ENCODE results near the gene MOB1A. TPM values are rescaled to one million over a fixed set of nuclear protein-coding genes. Genes with fewer than 3 reads are reported as not detected.

MOB1A gene
- total RNA-seq (100 to 1,000 TPM; 177 to 185 TPM), polyA plus RNA-seq (161 TPM)

DNA sequence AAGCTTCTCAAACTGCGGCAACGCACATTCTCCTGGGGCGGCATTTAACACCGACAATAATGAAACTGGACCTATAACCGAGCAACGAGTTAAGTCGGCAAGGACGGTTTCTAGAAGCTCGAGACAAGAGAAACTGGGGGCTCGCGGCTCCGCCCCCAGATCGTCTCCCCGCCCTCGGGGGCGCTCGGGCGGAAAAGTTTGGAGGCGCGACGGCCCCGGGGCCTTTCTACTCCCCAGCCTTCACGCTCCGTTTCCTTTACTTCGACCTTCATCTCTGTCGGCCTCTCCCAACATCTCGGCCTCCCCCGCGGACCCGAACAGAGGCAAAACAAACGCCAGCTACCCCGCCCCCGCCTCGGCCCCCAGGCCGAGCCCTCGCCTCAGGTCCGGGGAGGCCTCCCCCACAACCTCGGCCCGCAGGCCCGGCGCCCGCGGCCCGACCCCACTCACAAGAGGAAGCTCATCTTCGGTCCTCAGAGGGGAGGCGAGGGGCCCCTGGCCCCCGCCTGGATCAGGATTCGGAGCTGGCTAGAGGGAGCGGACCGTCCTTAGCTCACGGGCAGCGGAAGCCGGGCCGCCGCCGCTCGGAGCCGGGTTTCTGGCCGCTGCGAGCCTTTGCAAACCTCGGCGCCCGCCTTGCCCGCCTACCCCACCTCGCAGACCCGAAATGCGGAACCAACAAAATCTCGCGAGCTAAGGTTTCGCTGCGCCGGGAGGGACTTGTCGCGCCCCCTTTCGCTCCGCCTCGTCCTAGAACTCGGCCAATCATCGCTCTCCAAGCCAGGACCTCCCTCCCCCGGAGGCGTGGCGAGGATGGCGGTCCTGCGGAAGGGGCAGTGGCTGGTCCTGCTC, at the start of gene MOB1A:
Gene MOB1A (minus strand): TSS at position 669 of the 852 bp plus-strand sequence. CDS start 205 bp downstream, at position 464.
- Mint-ChIP-seq H3K9me3 (no peaks in the 10 kb centered on the region), H3K27me3 (no peaks in the 10 kb centered on the region), H3K27ac (peak within 1 kb of the TSS; percentile 94 to 99 (median 95)), H3K4me3 (peak within 1 kb of the TSS; percentile 89 to 99 (median 93)), H3K4me1 (peaks cover 28 to 47% (median 46%) of the 10 kb centered on the region in 3 donors), H3K36me3 (peaks cover 0 to 20% (median 6%) of the 10 kb centered on the region in 3 donors)
- Histone ChIP-seq H3K27me3 (ENCODE audit: insufficient read depth, low read length, poor library complexity, severe bottlenecking) (no peaks in the 10 kb centered on the region), H3K36me3 (ENCODE audit: insufficient read depth, low read length) (peaks cover 4% of the 10 kb centered on the region), H3K4me3 (ENCODE audit: low read length) (peak within 1 kb of the TSS; percentile 88), H3K4me1 (ENCODE audit: insufficient read depth, low read length) (peaks cover 37% of the 10 kb centered on the region), H3K27ac (ENCODE audit: low read depth, low read length) (peak within 1 kb of the TSS; percentile 91), H3K9me3 (ENCODE audit: low read length) (no peaks in the 10 kb centered on the region)
- DNase-seq = peak; percentile 97 to 98 (median 98)
- ChIA-PET POLR2A (interaction anchor here (0.5 to 3.0 kb wide), 19 partner anchors 12 to 441 kb away, joined by 3 to 84 read pairs (median 6); partner anchors contain the start of genes AUP1, BOLA3, HTRA2 and MTHFD2), CTCF (interaction anchor here (0.8 to 5.0 kb wide), 23 partner anchors 9 to 946 kb away, joined by 3 to 59 read pairs (median 4); partner anchors contain the start of genes BOLA3, HTRA2, MTHFD2 and PRADC1)

GRCh38 chr2:74227646-74228045, 49.0 kb upstream of the MOB1A start:
- no peak for DNase-seq
- H3K27me3 Mint-ChIP-seq = no peaks in the 10 kb centered on the region
- no peaks in the 10 kb centered on the region for H3K4me1 Mint-ChIP-seq
- Histone ChIP-seq H3K4me1 (ENCODE audit: insufficient read depth, low read length) (no peaks in the 10 kb centered on the region), H3K27ac (ENCODE audit: low read depth, low read length) (no peak overlapping the region), H3K27me3 (ENCODE audit: insufficient read depth, low read length, poor library complexity, severe bottlenecking) (no peaks in the 10 kb centered on the region), H3K9me3 (ENCODE audit: low read length) (no peaks in the 10 kb centered on the region), H3K36me3 (ENCODE audit: insufficient read depth, low read length) (no peaks in the 10 kb centered on the region), H3K4me3 (ENCODE audit: low read length) (no peak overlapping the region)
- ChIA-PET CTCF (interaction anchor here (0.8 to 1.3 kb wide), 2 partner anchors 22 to 23 kb away, joined by 3 to 5 read pairs; no protein-coding TSS in a partner anchor), POLR2A (no interaction called here)
- no peaks in the 10 kb centered on the region for H3K9me3 Mint-ChIP-seq
- H3K27ac Mint-ChIP-seq = no peak overlapping the region
- H3K4me3 Mint-ChIP-seq = no peak overlapping the region
- peaks cover 0 to 4% (median 2%) of the 10 kb centered on the region in 3 donors for H3K36me3 Mint-ChIP-seq

DNA sequence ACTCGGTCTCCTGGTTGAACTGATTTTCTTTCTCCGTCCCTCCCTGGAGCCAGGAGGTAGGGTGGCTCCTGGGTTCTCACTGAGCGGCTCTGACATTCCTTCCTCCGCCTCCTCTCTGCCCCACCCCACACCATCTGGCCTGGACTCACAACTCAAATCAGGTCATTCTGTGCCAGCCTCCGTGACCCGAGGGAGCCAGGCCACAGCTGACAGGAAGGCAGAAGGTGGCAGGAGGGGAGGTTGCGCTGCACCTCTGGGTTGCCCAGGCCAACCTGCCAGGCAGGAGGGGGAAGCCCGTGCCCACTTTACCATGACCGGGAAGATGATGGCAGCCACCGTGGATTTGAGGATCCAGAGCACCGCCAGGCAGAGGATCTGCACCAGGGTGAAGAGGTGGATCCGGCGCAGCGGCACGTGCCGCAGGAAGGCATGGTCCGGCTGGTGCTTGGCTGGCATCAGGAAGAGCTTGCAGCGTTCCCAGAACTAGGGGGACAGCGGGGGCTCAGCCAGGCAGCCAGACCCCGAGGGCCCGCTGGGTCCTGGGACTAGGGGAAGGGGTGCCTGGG, 48.1 kb upstream of the MOB1A start:
- no peaks in the 10 kb centered on the region for H3K27me3 Mint-ChIP-seq
- no peak overlapping the region for H3K27ac Mint-ChIP-seq
- peaks cover 0 to 6% (median 2%) of the 10 kb centered on the region in 3 donors for H3K36me3 Mint-ChIP-seq
- CTCF ChIA-PET = interaction anchor here (1.0 to 1.3 kb wide), 2 partner anchors 23 kb away, joined by 3 to 5 read pairs; no protein-coding TSS in a partner anchor
- no peak overlapping the region for H3K4me3 Mint-ChIP-seq
- Histone ChIP-seq H3K27me3 (ENCODE audit: insufficient read depth, low read length, poor library complexity, severe bottlenecking) (no peaks in the 10 kb centered on the region), H3K9me3 (ENCODE audit: low read length) (no peaks in the 10 kb centered on the region), H3K36me3 (ENCODE audit: insufficient read depth, low read length) (no peaks in the 10 kb centered on the region), H3K4me3 (ENCODE audit: low read length) (no peak overlapping the region), H3K4me1 (ENCODE audit: insufficient read depth, low read length) (no peaks in the 10 kb centered on the region), H3K27ac (ENCODE audit: low read depth, low read length) (no peak overlapping the region)
- POLR2A ChIA-PET = no interaction called here
- no peaks in the 10 kb centered on the region for H3K9me3 Mint-ChIP-seq
- DNase-seq = no peak
- no peaks in the 10 kb centered on the region for H3K4me1 Mint-ChIP-seq

DNA sequence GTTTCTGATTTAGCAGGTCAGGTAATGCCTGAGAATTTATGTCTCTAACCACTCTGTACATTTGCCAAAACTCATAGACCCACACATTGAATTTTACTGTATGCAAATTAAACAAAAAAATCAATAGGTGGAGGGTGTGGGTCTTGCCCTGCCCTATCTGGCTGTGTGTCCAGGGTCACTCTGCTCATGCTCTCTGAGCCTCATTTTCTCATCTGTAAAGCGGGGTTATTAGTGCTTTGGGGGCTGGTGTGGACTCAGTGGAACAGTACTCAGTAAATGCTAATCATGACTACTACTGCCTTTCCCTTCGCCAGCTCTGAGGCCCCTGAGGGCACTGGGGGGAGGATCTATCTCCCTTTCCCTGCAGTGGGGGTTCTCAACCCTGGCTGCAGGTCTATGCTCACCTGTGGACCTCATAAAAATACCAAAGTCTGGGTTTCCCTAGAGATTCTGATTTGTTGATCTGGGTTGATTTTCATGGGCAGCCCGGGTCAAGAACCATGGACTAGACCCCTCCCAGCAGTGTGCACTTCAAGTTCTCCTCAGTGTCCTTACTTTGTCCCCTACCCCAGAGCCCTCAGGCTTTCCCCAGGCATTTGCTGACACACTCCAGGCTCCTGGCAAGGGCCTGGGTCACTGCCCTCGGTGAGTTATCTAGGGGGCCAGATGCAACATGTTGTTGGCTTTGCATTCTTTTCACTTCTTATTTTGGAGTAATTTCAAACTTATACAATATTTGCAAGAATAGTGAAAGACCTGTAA, 47.2 kb upstream of the MOB1A start:
- peak overlapping the region in 3 of 8 donors; percentile 51 to 65 (median 58) for H3K27ac Mint-ChIP-seq
- H3K9me3 ChIP-seq (ENCODE audit: low read length) = no peaks in the 10 kb centered on the region
- H3K36me3 ChIP-seq (ENCODE audit: insufficient read depth, low read length) = no peaks in the 10 kb centered on the region
- no peak for DNase-seq
- H3K9me3 Mint-ChIP-seq = no peaks in the 10 kb centered on the region
- H3K27me3 Mint-ChIP-seq = no peaks in the 10 kb centered on the region
- POLR2A ChIA-PET = no interaction called here
- H3K4me1 ChIP-seq (ENCODE audit: insufficient read depth, low read length) = no peaks in the 10 kb centered on the region
- H3K4me1 Mint-ChIP-seq = no peaks in the 10 kb centered on the region
- no peaks in the 10 kb centered on the region for H3K27me3 ChIP-seq (ENCODE audit: insufficient read depth, low read length, poor library complexity, severe bottlenecking)
- CTCF ChIA-PET = interaction anchor here (1.0 kb wide), 1 partner anchor 24 kb away, joined by 3 read pairs; no protein-coding TSS in a partner anchor
- H3K4me3 Mint-ChIP-seq = no peak overlapping the region
- H3K4me3 ChIP-seq (ENCODE audit: low read length) = no peak overlapping the region
- no peak overlapping the region for H3K27ac ChIP-seq (ENCODE audit: low read depth, low read length)
- H3K36me3 Mint-ChIP-seq = peaks cover 0 to 8% (median 2%) of the 10 kb centered on the region in 3 donors

GRCh38 chr2:74223941-74224770, 45.5 kb upstream of the MOB1A start:
- H3K9me3 Mint-ChIP-seq = no peaks in the 10 kb centered on the region
- H3K4me3 Mint-ChIP-seq = peak overlapping the region in 1 of 7 donors; percentile 27
- Histone ChIP-seq H3K27me3 (ENCODE audit: insufficient read depth, low read length, poor library complexity, severe bottlenecking) (no peaks in the 10 kb centered on the region), H3K9me3 (ENCODE audit: low read length) (no peaks in the 10 kb centered on the region), H3K27ac (ENCODE audit: low read depth, low read length) (no peak overlapping the region), H3K4me3 (ENCODE audit: low read length) (no peak overlapping the region), H3K4me1 (ENCODE audit: insufficient read depth, low read length) (no peaks in the 10 kb centered on the region), H3K36me3 (ENCODE audit: insufficient read depth, low read length) (no peaks in the 10 kb centered on the region)
- CTCF ChIA-PET = no interaction called here
- DNase-seq = no peak
- H3K4me1 Mint-ChIP-seq = no peaks in the 10 kb centered on the region
- no peaks in the 10 kb centered on the region for H3K27me3 Mint-ChIP-seq
- H3K36me3 Mint-ChIP-seq = peaks cover 0 to 13% (median 0%) of the 10 kb centered on the region in 3 donors
- H3K27ac Mint-ChIP-seq = peak overlapping the region in 3 of 8 donors; percentile 23 to 78 (median 59)
- POLR2A ChIA-PET = no interaction called here

DNA sequence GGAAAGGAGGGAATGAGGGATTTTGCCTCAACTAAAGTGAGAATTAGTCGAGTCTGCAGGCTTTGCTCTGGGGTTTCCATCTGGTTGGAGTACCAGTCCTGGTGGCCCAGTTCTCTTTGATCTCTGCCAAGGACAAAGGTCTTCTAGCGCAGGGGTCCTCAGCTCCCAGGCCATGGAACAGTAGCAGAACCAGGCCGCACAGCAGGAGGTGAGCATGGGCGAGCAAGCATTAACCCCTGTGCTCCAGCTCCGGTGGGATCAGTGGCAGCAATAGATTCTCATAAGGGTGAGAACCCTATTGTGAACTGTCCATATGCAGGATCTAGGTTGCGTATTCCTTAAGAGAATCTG, 43.6 kb upstream of the MOB1A start:
- no peaks in the 10 kb centered on the region for H3K9me3 Mint-ChIP-seq
- Histone ChIP-seq H3K36me3 (ENCODE audit: insufficient read depth, low read length) (no peaks in the 10 kb centered on the region), H3K4me3 (ENCODE audit: low read length) (no peak overlapping the region), H3K4me1 (ENCODE audit: insufficient read depth, low read length) (no peaks in the 10 kb centered on the region), H3K27me3 (ENCODE audit: insufficient read depth, low read length, poor library complexity, severe bottlenecking) (no peaks in the 10 kb centered on the region), H3K27ac (ENCODE audit: low read depth, low read length) (no peak overlapping the region), H3K9me3 (ENCODE audit: low read length) (no peaks in the 10 kb centered on the region)
- no peak for DNase-seq
- no peak overlapping the region for H3K27ac Mint-ChIP-seq
- no peaks in the 10 kb centered on the region for H3K4me1 Mint-ChIP-seq
- no peak overlapping the region for H3K4me3 Mint-ChIP-seq
- ChIA-PET POLR2A (no interaction called here), CTCF (interaction anchor here (1.0 kb wide), 1 partner anchor 27 kb away, joined by 4 read pairs; no protein-coding TSS in a partner anchor)
- no peaks in the 10 kb centered on the region for H3K27me3 Mint-ChIP-seq
- H3K36me3 Mint-ChIP-seq = peaks cover 0 to 20% (median 0%) of the 10 kb centered on the region in 3 donors

DNA sequence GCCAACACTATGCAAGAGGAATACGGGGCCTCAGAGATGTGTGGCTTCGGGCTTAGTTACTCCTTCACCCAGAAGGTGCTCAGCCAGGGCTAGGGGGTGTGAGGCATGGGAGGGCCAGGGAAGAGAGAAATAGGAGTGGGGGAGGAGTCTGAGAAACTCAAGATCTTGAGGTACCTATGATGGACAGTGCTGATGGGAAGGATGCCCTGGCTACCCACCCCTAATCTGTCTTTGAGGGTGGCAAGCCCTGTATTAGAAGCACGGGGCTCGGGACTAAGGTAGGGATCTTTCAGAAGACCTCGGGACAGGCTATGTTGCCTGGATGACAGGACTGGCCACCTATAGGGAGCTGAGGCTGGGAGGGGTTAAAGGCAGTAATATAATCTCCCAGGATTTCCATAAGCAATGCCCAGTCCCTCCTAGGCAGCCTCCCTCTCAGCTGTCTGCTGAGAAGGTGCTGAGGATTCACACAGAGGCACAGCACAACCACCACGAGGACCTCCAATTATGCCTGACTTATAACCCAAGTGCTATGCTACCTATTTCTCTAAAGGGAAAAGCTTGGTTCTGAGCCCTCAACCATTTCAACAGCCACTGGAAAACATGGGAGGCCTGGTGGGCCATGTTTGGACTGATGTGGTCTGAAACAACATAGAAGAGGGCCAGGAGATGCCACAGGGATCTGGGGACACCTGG, 43.1 kb upstream of the MOB1A start:
- H3K4me3 ChIP-seq (ENCODE audit: low read length) = no peak overlapping the region
- H3K27ac ChIP-seq (ENCODE audit: low read depth, low read length) = no peak overlapping the region
- no peaks in the 10 kb centered on the region for H3K27me3 ChIP-seq (ENCODE audit: insufficient read depth, low read length, poor library complexity, severe bottlenecking)
- Mint-ChIP-seq H3K36me3 (peaks cover 0 to 24% (median 0%) of the 10 kb centered on the region in 3 donors), H3K9me3 (no peaks in the 10 kb centered on the region), H3K27ac (peak overlapping the region in 2 of 8 donors; percentile 4 to 14), H3K27me3 (no peaks in the 10 kb centered on the region), H3K4me3 (no peak overlapping the region), H3K4me1 (no peaks in the 10 kb centered on the region)
- CTCF ChIA-PET = interaction anchor here (1.0 kb wide), 1 partner anchor 28 kb away, joined by 4 read pairs; no protein-coding TSS in a partner anchor
- H3K36me3 ChIP-seq (ENCODE audit: insufficient read depth, low read length) = no peaks in the 10 kb centered on the region
- no peak for DNase-seq
- POLR2A ChIA-PET = no interaction called here
- no peaks in the 10 kb centered on the region for H3K4me1 ChIP-seq (ENCODE audit: insufficient read depth, low read length)
- H3K9me3 ChIP-seq (ENCODE audit: low read length) = no peaks in the 10 kb centered on the region

Data from CD8-positive, alpha-beta memory T cell (primary cell).